ENCODE measurements around the gene TLE6.
A peak's percentile ranks its signal among the peaks of the same experiment; 100 is the strongest.
"Not testable (repeated sequence)": the region's sequence is repeated elsewhere in the genome, so short reads cannot be mapped to it uniquely, and the experiment has no call there.

Gene TLE6

DNA sequence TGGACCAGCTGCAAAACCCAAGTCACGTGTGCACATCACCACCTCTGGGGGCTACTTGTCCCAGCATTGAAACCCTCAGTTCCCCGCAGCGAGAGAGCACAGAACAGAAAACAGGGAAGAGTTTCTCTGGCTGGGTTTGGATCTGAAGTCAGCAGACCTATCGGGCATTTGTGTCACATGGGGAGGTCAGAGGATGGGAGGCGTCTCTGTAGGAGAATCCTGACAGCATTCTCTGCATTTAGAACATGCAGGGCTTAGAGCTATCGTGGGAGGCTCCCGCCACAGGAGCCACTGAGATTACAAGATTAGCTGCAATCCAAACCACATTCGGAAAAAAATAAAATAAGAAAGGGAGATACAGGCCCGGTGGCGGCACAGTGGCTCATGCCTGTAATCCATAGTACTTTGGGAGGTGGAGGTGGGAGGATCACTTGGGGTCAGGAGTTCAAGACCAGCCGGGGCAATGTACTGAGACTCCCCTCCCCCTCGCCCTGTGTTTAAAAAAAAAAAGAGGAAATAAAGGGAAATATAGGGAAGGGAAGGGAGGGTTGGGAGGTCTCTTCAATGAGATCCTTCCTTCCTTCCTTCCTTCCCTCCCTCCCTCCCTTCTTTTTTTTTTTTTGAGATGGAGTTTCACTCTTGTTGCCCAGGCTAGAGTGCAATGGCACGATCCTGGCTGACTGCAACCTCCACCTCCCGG is 2.9 kb upstream of the TLE6 start:
- DNase-seq: peak; percentile 77 to 81 (median 78)

DNA sequence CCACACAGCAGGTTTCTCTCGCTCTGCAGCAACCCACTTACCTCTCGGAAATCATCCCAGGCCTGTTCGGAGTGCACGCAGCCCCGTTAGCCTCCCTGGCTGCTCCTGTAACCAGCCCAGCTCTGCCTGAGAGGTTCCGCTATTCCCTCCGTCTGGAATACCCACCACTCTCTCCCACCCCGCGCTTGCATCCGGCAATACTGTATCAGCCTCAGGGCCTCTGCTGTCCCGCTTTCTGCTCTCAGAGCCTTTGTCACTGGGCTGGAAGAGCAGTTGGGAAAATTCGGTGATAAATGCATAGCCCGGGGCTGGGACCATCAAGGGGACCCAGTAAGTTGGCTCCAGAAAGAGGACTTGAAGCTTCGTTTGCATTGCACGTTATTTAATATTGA is 759 bp upstream of the TLE6 start:
- no peak for DNase-seq

DNA sequence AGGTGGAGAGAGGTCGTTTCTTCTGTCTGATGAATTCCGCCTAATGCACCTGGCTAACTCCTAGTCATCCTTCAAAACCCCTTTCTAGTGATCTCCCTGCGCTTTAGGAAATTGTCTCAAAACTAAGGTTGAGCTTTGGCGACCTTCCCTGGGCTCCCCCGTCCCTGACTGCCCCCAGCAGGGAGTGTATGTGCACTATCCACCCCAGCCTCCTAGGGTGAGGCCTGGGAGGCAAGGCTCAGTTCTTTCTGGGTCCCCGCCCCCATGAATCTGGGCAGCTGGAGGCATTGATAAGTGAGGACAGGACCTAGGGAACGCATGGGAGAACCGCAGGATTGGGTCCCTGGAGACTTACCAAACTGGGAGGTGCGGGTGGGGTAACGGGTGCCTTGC is 378 bp downstream of the TLE6 start:
- DNase-seq: no peak

DNA sequence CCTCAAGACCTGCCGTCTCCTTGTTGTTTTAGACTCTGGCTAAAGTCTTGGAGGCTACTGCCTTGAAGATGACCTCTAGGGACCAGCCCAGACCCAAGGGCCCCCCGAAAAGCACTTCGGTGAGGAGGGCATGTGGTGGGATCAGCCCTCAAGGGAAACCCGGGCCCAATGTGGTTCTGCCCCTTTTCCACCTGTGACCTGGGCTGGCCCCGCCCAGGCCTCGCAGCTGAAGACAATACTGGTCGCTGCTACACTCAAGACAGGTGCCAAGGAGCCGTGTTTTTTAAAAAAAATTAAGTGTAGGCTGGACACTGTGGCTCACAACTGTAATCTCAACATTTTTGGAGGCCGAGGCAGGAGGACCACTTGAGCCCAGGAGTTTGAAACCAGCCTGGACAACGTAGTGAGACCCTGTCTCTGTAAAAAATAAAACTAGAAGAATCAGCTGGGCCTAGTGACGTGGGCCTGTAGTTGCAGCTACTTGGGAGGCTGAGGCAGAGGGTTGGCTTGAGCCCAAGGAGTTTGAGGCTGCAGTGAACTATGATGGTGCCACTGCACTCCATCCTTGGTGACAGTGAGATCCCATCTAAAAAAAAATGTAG is 903 bp downstream of the TLE6 start:
- no peak for DNase-seq

DNA sequence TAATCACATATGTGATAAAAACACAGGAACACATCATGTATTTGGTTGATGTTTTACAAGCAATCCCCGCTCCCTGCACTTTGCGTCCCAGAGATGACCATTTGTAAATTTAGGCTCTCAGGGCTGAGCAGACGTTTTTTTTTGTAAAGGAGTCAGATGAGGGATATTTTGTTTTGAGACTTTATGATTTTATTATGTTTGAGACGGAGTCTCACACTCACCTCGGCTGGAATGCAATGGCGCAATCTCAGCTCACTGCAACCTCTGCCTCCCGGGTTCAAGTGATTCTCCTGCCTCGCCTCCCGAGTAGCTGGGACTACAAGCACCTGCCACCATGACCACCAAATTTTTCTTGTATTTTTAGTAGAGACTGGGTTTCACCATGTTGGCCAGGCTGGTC is 1.4 kb downstream of the TLE6 start:
- no peak for DNase-seq

DNA sequence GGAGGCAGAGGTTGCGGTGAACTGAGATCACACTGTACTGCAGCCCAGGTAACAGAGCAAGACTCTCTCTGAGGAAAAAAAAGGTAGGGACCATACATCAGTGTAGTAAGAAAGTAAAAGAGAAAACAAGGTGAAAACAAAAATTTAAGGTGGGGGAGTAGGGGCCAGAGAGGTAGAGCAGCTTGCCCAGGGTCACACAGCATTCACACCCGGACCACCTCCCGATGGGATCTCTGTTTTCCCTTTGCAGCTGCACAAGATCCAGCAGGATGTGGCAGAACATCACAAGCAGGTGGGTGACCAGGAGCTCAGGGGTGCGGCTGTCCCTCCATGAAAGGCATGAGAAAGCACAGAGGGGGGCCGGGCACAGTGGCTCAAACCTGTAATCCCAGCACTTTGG is 4.5 kb downstream of the TLE6 start:
- no peak for DNase-seq

DNA sequence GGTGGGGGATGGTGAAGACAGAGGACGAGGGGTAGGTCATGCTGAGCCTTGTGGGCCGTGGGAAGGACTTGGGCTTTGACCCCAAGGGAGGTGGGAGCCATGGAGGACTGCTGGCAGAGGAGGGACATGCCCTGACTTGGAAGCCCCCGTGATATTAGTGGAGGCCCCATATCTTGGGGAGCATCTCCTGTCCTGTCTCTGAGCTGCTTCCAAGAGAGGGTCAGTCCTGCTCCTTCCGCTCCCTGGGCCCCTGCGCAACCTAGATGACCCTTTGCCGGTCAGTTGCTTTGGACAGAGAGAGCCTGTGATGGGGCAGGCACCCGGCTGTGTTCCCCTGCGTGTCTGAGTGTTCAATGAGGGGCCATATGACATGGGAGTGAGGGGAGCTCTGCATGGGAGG is 5.2 kb downstream of the TLE6 start:
- no peak for DNase-seq

DNA sequence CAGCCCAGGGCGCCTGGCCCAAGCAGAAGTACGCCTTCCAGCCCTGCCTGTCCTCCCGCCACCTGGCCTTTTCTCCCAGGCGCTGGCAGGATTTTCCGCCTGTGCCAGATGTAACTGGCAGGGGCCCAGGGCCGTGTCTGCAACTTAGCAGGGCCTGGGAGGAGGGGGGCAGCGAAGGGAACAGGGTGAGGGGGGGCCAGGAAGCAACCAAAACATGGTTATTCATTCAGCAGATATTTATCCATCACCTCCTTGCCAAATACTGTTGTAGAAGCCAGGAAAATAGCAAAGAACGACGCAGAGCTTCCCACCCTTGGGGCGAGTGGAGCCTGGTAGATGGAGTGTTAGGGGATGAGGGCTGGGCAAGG is 5.6 kb downstream of the TLE6 start:
- DNase-seq: no peak

DNA sequence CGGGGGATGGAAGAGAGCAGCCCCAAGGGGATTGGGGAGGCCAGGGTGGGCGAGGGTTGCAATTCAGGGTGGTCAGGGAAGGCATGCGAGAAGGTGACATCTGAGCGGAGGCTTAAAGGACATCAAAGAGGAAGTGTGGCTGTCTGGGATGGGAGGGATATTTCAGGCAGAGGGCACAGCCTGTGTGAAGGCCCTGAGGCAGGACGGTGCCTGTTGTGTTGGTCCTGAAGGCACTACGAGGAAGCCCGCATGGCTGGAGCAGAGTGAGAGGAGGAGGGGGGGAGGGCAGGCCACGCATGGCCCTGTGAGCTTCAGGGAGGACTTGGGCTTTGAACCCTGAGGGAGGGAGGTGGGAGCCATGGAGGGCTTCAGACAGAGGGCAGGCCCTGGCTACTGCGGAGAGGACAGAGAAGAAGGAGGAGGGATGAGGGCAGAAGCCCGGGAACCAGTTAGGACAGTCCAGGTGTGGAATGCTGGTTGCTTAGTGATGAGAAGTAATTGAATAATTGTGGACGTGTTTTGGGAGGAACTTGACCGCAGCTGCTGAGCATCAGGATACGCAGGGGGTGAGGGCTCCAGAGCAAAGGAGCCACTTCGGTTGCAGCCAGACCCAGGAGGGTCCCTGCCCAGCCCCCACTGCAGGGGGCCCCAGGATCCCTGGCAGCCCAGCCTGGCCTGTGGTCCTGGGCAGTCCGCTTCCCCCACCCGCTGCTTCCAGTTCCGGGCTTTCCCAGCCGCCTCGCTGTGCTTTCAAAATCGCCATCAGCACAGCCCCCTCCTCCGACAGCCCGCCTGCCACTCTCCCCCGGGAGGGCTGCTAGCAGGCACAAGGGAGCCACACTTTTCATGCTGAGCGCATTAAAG is 6.2 kb downstream of the TLE6 start:
- peak in 2 of 3 donors; percentile 18 to 40 for DNase-seq

DNA sequence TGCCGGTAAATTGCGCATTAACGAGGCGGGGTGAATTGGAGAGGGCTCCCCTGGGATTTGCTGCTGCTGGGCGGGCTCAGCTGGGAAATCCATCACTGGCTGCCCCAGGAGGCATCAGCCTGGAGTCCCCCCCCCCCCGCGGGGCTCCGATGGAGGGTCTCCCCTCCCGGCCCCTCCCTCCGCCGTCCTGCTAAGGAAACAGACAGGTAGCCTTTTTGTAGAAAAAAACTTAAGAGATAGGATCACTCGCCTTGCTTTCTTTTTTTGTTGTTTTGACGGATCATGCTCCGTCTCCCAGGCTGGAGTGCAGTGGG is 6.8 kb downstream of the TLE6 start:
- no peak for DNase-seq

DNA sequence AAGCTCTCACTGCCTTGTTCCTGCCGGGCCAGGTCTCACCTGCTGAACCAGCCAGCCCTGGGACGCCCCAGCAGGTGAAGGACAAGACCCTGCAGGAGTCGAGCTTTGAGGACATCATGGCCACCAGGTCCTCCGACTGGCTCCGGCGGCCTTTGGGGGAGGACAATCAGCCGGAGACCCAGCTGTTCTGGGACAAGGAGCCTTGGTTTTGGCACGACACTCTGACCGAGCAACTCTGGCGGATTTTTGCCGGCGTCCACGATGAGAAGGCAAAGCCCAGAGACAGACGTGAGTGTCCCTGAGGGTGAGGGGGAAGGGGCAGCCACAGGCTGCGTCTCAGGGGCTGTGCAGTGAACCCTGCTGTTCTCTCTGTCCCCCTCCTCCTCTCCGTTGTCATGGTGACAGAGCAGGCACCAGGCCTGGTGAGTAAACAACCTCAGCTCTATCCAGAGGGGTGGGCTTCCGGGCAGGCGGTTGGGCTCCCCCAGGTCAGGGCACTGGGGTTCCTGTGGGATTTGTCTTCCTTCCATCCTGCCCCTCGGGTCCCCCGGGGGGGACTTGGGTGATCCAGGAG is 9.7 kb downstream of the TLE6 start:
- DNase-seq: no peak

DNA sequence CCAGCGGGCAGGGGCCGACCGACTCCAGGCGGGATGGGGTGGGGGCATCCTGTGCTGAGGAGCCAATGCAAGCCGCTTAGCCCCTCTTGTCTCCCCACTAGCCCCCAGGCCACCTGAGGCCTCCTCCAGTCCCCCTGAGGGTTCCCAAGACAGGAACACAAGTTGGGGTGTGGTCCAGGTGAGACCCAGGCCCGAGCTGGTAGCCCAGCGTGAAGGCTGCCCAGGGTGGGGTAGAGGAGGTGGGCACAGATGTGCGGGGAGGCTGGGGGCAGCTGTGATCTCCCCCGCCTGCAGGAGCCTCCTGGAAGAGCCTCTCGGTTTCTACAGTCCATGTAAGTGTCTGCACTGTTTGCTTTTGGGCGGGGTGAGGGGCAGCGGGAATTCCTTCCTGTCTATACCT is 10.4 kb downstream of the TLE6 start:
- no peak for DNase-seq

DNA sequence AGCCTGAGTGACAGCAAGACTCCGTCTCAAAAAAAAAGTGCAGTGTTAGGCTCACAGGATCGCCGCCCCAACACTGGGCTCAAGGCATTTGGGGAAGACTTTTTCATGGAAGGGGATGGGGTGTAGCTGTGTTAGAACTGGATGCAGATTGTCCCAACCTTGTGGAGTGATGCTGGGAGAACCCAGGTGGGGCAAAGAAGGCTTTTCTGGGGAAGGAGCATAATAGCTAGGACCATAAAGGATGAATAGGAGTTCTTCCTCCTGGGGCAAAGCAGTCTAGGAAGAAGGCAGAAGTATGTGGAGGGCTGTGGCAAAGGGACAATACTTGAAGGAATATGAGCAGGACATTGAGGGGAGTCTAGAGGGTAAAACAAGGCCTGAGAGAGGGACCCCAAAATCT is 11.2 kb downstream of the TLE6 start:
- no peak for DNase-seq

DNA sequence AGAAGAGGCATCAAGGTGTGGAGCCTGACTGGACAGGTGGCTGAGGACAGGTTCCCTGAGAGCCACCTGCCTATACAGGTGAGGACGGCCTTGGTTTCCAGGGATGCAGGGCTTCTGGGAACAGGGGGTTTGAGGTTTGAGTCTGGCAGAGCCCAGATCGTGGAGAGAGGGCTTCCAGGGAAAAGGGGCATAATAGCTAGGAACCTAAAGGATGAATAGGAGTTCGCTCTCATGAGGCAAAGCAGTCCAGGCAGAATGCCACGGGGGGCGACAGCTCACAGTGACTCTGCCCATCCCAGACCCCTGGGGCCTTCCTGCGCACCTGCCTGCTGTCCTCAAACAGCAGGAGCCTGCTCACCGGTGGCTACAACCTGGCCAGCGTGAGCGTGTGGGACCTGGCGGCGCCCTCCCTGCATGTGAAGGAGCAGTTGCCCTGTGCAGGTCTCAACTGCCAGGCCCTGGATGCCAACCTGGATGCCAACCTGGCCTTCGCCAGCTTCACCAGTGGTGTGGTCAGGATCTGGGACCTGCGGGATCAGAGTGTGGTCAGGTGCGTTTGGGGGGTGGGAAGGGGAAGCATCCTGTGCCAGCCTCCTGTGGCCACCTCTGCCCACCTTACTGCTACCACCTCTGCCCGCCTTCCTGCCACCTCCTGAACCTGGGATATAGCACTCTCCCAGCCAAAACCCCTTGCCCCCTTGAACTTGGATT is 12.0 kb downstream of the TLE6 start:
- no peak for DNase-seq

DNA sequence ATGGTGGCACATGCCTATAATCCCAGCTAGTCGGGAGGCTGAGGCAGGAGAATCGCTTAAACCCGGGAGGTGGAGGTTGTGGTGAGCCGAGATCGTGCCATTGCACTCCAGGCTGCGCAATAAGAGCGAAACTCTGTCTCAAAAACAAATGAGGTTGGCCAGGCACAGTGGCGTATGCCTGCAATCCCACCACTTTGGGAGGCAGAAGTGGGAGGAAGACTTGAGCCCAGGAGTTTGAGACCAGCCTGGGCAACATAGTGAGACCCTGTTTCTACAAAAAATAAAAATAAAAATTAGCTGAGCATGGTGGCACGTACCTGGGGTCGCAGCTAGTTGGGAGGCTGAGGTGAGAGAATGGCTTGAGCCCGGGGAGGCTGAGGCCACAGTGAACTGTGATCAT is 15.0 kb downstream of the TLE6 start:
- DNase-seq: not testable (repeated sequence)

DNA sequence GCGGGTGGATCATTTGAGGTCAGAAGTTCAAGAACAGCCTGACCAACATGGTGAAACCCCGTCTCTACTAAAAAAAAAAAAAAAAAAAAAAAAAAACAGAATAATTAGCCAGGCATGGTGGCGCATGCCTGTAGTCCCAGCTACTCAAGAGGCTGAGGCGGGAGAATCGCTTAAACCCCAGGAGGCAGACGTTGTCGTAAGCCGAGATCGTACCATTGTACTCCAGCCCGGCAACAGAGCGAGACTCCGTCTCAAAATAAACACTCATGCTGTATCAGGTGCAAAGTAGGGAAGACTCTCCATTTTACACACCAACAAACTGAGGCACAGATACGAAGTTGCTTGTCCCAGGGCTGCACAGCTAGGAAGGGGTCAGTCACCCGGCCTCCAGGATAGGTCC is 15.6 kb downstream of the TLE6 start:
- DNase-seq: no peak

DNA sequence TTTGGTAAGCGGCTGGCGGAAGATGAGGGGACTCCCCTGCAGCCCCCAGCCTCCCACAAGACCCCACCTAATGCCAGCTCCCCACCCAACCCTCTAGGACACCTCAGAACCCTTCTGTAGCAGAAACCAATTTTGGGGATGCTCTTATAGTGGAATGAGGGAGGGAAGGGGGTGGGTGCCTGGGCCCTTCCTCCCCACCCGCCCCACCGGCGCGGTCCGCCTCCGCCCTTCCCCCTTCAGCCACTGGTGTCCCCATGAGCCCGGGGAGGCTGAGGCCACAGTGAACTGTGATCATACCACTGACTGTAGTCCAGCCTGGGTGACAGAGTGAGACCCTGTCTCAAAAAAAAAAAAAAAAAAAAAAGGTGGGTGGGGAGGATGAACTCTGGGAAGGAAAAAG is 16.2 kb downstream of the TLE6 start:
- DNase-seq: no peak

DNA sequence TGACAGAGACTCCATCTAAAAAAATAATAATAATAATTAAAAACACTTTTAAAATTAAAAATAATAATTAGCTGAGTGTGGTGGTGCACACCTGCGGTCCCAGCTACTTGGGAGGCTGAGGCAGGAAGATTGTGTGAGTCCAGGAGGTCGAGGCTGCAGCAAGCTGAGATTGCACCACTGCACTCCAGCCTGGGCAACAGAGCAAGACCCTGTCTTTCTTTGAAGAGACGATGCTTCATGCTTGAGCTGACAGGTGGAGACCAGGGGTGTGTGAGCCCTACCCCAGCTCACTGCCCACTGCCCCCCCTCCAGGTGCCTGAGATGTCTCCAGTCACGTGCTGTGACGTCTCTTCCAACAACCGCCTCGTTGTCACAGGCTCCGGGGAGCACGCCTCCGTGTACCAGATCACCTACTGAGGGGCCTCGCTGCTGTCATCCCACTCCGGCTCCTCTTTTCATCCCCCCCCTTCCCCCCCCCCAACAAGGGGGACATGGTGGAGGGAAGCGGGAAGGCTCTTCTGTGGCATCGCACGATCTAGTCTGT is 17.3 kb downstream of the TLE6 start:
- no peak for DNase-seq

DNA sequence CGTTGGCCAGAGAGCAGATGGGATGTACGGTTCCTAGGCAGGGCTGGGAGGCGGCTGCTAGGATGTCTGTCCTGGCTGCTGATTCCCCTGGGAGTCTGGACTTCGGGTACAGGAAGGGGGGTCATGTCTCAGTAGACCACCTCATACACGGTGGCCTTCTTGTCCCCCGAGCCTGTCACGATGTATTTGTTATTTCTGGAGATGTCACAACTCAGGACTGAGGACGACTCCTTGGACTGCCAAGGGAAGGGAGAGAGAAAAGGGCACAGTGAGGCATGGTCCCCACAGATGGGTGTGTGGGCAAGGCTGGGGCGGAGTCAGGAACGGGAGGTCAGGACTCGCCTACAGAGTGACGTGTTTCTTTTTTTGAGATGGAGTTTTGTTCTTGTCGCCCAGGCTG is 20.4 kb downstream of the TLE6 start:
- DNase-seq: no peak

DNA sequence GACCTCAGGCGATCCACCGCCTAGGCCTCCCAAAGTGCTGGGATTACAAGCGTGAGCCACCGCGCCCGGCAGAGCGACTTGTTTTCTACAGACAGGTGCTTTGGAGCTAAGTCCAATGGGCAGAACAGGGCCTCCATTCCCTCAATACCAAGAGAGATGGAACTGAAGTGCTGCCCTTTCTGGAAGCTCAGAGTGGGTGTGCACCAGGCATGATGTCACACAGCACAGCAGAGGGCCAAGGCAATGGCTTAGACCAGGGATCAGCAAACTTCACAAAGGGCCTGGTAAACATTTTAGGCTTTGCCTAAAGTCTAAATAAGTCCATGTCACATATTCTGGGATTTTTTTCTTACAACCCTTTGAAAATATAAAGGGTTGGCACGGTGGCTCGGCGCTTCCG is 21.3 kb downstream of the TLE6 start:
- DNase-seq: no peak

DNA sequence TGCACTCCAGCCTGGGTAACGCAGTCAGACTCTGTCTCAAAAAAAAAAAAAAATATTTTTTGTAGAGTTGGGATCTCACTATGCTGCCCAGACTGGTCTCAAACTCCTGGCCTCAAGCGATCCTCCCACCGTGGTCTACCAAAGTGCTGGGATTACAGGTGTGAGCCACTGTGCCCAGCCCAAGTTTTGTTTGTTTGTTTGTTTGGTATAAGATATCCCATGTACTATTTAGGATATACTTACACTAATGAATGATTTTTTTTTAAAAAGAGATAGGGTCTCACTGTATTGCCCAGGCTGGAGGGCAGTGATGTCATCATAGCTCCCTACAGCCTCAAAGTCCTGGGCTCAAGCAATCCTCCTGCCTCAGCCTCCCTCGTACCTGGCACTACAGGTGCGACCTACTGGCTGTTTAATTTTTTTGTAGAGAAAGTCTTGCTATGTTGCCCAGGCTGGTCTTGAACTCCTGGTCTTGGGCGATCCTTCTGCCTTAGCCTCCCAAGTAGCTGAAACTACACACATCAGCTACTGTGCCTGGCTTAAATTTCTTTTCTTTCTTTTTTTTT is 24.0 kb downstream of the TLE6 start:
- DNase-seq: no peak

DNA sequence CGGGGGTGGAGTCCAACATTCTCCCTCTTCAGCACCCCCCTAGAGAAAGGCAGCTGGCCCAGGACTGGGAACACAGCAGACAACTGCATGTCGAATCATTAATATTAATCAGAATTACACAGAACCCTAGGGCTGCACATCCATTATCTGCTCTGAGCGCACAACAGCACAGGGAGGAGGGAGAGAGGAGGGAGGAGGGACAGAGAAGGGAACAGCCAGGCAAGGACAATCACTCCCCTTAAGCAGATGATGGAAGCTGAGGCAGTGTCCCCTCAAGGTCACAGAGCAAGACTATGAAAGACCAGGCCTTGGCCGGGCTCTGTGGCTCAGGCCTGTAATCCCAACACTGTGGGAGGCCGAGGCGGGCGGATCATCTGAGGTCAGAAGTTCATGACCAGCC is 25.7 kb downstream of the TLE6 start:
- DNase-seq: peak in 1 of 3 donors; percentile 14

DNA sequence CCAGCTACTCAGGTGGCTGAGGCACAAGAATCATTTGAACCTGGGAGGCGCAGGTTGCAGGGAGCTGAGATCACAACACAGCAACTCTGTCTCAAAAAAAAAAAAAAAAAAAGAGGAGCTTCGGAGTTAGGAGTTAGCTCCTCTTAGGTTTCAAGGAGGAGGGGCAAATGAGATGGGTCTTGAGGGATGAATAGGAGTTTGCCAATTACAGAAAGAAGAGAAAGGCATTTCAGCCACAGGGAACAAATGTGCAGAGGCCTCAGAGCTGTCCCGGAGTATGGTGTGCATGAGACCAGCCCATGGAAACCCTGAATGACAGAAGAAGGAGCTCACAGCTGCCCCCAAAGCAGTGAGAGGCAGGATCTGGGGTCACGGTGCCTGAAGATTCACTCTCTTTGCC is 27.2 kb downstream of the TLE6 start:
- no peak for DNase-seq
